ENCODE measurements around the gene PRKN. TPM values are rescaled to one million over a fixed set of nuclear protein-coding genes. Genes with fewer than 3 reads are reported as not detected.

The PRKN gene
- total and polyA plus RNA-seq, 2 donors (not counting 1 experiment from before 2014, with no cell fraction given): 0.43 to 4.6 TPM

DNA sequence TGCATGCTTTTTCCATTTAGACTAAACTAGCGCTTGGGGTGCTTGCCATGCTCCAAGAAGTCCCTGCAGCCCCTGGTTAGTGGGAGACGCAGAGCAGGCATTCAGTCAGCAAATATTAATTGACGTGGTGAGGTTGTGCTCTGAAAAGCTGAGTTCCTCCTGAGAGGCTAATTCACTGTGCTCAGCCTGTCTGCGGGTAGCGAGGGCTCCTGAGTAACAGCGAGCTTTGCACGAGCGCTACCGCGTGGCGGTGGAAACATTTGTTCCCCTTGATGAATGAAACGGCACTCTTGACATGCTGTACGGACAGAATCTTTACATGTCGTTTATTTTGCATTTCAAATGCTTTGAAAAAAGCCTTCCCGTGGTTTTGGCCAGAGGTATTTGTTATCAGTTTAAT, 1283.1 kb downstream of the PRKN start:
- Histone ChIP-seq H3K9me3 (ENCODE audit: control insufficient read depth, insufficient read depth, low read depth, low read length) (no peaks in the 10 kb centered on the region), H3K4me3 (replicated peaks in 1 of 4; ENCODE audit: control extremely low read depth in 1 of 4, insufficient read depth in 1 of 4, low read depth in 3 of 4, low read length in 4 of 4) (no peak overlapping the region), H3K27me3 (ENCODE audit: control insufficient read depth, insufficient read depth, low read length) (no peaks in the 10 kb centered on the region), H3K9ac (ENCODE audit: insufficient read depth, low read length) (no peak overlapping the region), H3K36me3 (ENCODE audit: control insufficient read depth, insufficient read depth, low read length) (no peaks in the 10 kb centered on the region), H3K79me2 (ENCODE audit: control insufficient read depth, insufficient read depth, low read length) (no peaks in the 10 kb centered on the region), H4K20me1 (ENCODE audit: control insufficient read depth, extremely low read depth, insufficient read depth, low read length) (no peaks in the 10 kb centered on the region), H3K27ac (ENCODE audit: insufficient read depth, low read length) (no peak overlapping the region), H2AFZ (ENCODE audit: low read length) (no peak overlapping the region), H3K4me2 (ENCODE audit: extremely low read depth, insufficient read depth, low read length) (no peak overlapping the region), H3K4me1 (ENCODE audit: control insufficient read depth, extremely low read depth, insufficient read depth, low read length) (no peaks in the 10 kb centered on the region)
- no peak for TF ChIP-seq EZH2 (IDR thresholded peaks at IDR 0.05; ENCODE audit: low read length, missing control alignments)
- TF ChIP-seq CTCF (conservative IDR thresholded peaks at IDR 0.05 in 1 of 2, IDR thresholded peaks at IDR 0.05 in 1 of 2; ENCODE audit: low read depth in 1 of 2, low read length in 2 of 2): peak in 1 of 2 donors; percentile 43
- DNase-seq (ENCODE audit: low read depth in 2 of 2): peak; percentile 66 to 86

GRCh38 chr6:161443848-161444247, 1283.7 kb downstream of the PRKN start:
- no peak overlapping the region for H3K4me2 ChIP-seq (ENCODE audit: extremely low read depth, insufficient read depth, low read length)
- H3K4me3 ChIP-seq (replicated peaks in 1 of 4; ENCODE audit: control extremely low read depth in 1 of 4, insufficient read depth in 1 of 4, low read depth in 3 of 4, low read length in 4 of 4): no peak overlapping the region
- no peaks in the 10 kb centered on the region for H3K79me2 ChIP-seq (ENCODE audit: control insufficient read depth, insufficient read depth, low read length)
- H3K36me3 ChIP-seq (ENCODE audit: control insufficient read depth, insufficient read depth, low read length): no peaks in the 10 kb centered on the region
- no peak overlapping the region for H3K27ac ChIP-seq (ENCODE audit: insufficient read depth, low read length)
- DNase-seq (ENCODE audit: low read depth in 2 of 2): peak in 1 of 2 donors; percentile 81
- H2AFZ ChIP-seq (ENCODE audit: low read length): no peak overlapping the region
- no peak for TF ChIP-seq EZH2 (IDR thresholded peaks at IDR 0.05; ENCODE audit: low read length, missing control alignments)
- no peak for TF ChIP-seq CTCF (conservative IDR thresholded peaks at IDR 0.05 in 1 of 2, IDR thresholded peaks at IDR 0.05 in 1 of 2; ENCODE audit: low read depth in 1 of 2, low read length in 2 of 2)
- H3K9ac ChIP-seq (ENCODE audit: insufficient read depth, low read length): no peak overlapping the region
- H3K4me1 ChIP-seq (ENCODE audit: control insufficient read depth, extremely low read depth, insufficient read depth, low read length): no peaks in the 10 kb centered on the region
- no peaks in the 10 kb centered on the region for H3K9me3 ChIP-seq (ENCODE audit: control insufficient read depth, insufficient read depth, low read depth, low read length)
- H4K20me1 ChIP-seq (ENCODE audit: control insufficient read depth, extremely low read depth, insufficient read depth, low read length): no peaks in the 10 kb centered on the region
- no peaks in the 10 kb centered on the region for H3K27me3 ChIP-seq (ENCODE audit: control insufficient read depth, insufficient read depth, low read length)

GRCh38 chr6:161442420-161442819, 1285.1 kb downstream of the PRKN start:
- no peaks in the 10 kb centered on the region for H3K27me3 ChIP-seq (ENCODE audit: control insufficient read depth, insufficient read depth, low read length)
- H3K9ac ChIP-seq (ENCODE audit: insufficient read depth, low read length): no peak overlapping the region
- DNase-seq (ENCODE audit: low read depth in 2 of 2): no peak
- H3K4me1 ChIP-seq (ENCODE audit: control insufficient read depth, extremely low read depth, insufficient read depth, low read length): no peaks in the 10 kb centered on the region
- H2AFZ ChIP-seq (ENCODE audit: low read length): no peak overlapping the region
- TF ChIP-seq EZH2 (IDR thresholded peaks at IDR 0.05; ENCODE audit: low read length, missing control alignments): no peak
- TF ChIP-seq CTCF (conservative IDR thresholded peaks at IDR 0.05 in 1 of 2, IDR thresholded peaks at IDR 0.05 in 1 of 2; ENCODE audit: low read depth in 1 of 2, low read length in 2 of 2): no peak
- H3K27ac ChIP-seq (ENCODE audit: insufficient read depth, low read length): no peak overlapping the region
- H3K4me3 ChIP-seq (replicated peaks in 1 of 4; ENCODE audit: control extremely low read depth in 1 of 4, insufficient read depth in 1 of 4, low read depth in 3 of 4, low read length in 4 of 4): no peak overlapping the region
- no peaks in the 10 kb centered on the region for H4K20me1 ChIP-seq (ENCODE audit: control insufficient read depth, extremely low read depth, insufficient read depth, low read length)
- H3K36me3 ChIP-seq (ENCODE audit: control insufficient read depth, insufficient read depth, low read length): no peaks in the 10 kb centered on the region
- no peak overlapping the region for H3K4me2 ChIP-seq (ENCODE audit: extremely low read depth, insufficient read depth, low read length)
- H3K9me3 ChIP-seq (ENCODE audit: control insufficient read depth, insufficient read depth, low read depth, low read length): no peaks in the 10 kb centered on the region
- no peaks in the 10 kb centered on the region for H3K79me2 ChIP-seq (ENCODE audit: control insufficient read depth, insufficient read depth, low read length)

All from fibroblast of lung (primary cell).